Calu3 (cell line): Measurements from ENCODE around the gene HSPA1A. TPM values are rescaled to one million over a fixed set of nuclear protein-coding genes. Genes with fewer than 3 reads are reported as not detected.

Source experiments
- BruUV-seq: library from RNA; stranded (reverse); fragments of 400-500 nt; replicated peaks from 2 replicates; lab custom pipeline; 2021; lab: Mats Ljungman, UMichigan
- CTCF ChIA-PET: fragments of 300-600 bp; sonication (Branson Sonifier 250); formaldehyde crosslinking; loops from one replicate; lab custom pipeline; 2022; ENCODE audit warnings: antibody characterized with exemption; lab: Charles Lee
- DNase-seq: peaks from one replicate; pipeline ENCODE4 v3.0.0; 2022
- H3K27ac Mint-ChIP-seq: one replicate; pipeline ENCODE4 v1.8.0; 2022; ENCODE audit warnings: mixed read lengths; ENCODE audit not compliant: unreplicated experiment
- H3K27me3 Mint-ChIP-seq: one replicate; pipeline ENCODE4 v1.8.0; 2022; ENCODE audit warnings: mixed read lengths; ENCODE audit not compliant: unreplicated experiment
- H3K36me3 Mint-ChIP-seq: one replicate; pipeline ENCODE4 v1.8.0; 2022; ENCODE audit warnings: mild to moderate bottlenecking, moderate library complexity, mixed read lengths; ENCODE audit not compliant: insufficient read depth, unreplicated experiment
- H3K4me1 Mint-ChIP-seq: one replicate; pipeline ENCODE4 v1.8.0; 2022; ENCODE audit warnings: mild to moderate bottlenecking, low read depth, mixed read lengths; ENCODE audit not compliant: unreplicated experiment
- H3K4me3 Mint-ChIP-seq: one replicate; pipeline ENCODE4 v1.8.0; 2022; ENCODE audit warnings: mild to moderate bottlenecking, low read depth, moderate library complexity, mixed read lengths; ENCODE audit not compliant: unreplicated experiment
- H3K9me3 Mint-ChIP-seq: one replicate; pipeline ENCODE4 v1.8.0; 2022; ENCODE audit warnings: low read depth, mixed read lengths; ENCODE audit not compliant: unreplicated experiment
- intact Hi-C: fragments of 100-400 bp; cut with micrococcal nuclease; formaldehyde crosslinking; loops from one replicate; pipeline ENCODE4 v1.10.0; 2022; ENCODE audit not compliant: unreplicated experiment
- total RNA-seq: library from RNA; stranded (reverse); gene quantifications from 2 replicates; pipeline ENCODE4 v1.2.3, GENCODE V29; 2022
- TF ChIP-seq, protein P1 (sequence below): fragments of 200-600 bp; IDR thresholded peaks from one replicate; pipeline ENCODE4 v1.8.0; 2022; ENCODE audit warnings: antibody characterized with exemption; ENCODE audit not compliant: unreplicated experiment

The HSPA1A gene
- total RNA-seq, 1 experiment from 2014 or later, result 1,263 TPM

DNA sequence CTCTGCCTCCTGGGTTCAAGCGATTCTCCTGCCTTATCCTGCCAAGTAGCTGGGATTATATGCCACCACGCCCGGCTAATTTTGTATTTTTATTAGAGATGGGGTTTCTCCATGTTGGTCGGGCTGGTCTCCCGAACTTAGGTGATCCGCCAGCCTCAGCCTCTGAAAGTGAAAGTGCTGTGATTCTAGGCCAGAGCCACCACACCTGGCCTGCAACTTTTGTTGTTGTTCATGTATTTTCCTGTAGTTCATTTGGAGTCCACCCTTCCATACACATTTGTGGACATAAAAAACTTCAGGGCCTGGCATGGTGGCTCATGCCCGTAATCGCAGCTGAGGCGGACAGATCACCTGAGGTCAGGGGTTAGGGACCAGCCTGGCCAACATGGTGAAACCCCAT, 26.7 kb downstream of the HSPA1A start:
- BruUV-seq, result no TSS peak

DNA sequence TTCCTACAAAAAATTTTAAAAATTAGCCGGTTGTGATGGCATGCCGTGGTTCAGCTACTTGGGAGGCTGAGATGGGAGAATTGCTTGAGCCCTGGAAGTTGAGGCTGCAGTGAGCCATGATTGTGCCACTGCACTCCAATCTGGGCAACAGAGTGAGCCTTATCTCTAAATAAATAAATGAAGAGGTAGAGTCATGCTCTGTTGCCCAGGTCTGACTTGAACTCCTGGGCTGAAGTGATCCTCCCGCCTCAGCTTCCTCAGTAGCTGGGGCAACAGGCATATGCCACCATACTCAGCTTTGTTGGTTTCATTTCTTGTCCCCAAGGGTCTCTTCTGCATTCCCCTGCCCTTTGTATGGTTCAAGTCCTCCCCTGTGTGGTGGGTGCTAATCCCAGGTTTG, 29.2 kb downstream of the HSPA1A start:
- no peak overlapping the region for H3K4me3 Mint-ChIP-seq
- TF ChIP-seq, protein P1, sequence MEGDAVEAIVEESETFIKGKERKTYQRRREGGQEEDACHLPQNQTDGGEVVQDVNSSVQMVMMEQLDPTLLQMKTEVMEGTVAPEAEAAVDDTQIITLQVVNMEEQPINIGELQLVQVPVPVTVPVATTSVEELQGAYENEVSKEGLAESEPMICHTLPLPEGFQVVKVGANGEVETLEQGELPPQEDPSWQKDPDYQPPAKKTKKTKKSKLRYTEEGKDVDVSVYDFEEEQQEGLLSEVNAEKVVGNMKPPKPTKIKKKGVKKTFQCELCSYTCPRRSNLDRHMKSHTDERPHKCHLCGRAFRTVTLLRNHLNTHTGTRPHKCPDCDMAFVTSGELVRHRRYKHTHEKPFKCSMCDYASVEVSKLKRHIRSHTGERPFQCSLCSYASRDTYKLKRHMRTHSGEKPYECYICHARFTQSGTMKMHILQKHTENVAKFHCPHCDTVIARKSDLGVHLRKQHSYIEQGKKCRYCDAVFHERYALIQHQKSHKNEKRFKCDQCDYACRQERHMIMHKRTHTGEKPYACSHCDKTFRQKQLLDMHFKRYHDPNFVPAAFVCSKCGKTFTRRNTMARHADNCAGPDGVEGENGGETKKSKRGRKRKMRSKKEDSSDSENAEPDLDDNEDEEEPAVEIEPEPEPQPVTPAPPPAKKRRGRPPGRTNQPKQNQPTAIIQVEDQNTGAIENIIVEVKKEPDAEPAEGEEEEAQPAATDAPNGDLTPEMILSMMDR, result no peak
- no peaks in the 10 kb centered on the region for H3K9me3 Mint-ChIP-seq
- DNase-seq, result no peak
- H3K36me3 Mint-ChIP-seq, result peaks cover 61% of the 10 kb centered on the region
- peaks cover 6% of the 10 kb centered on the region for H3K4me1 Mint-ChIP-seq
- CTCF ChIA-PET, result interaction anchor here (0.6 kb wide), 2 partner anchors 30 to 90 kb away, joined by 4 to 8 read pairs; no protein-coding TSS in a partner anchor
- intact Hi-C loops, result no loop called here
- no TSS peak for BruUV-seq
- no peak overlapping the region for H3K27ac Mint-ChIP-seq
- no peaks in the 10 kb centered on the region for H3K27me3 Mint-ChIP-seq

More for the DNA sequence above, 26.7 kb downstream of the HSPA1A start:
- Mint-ChIP-seq H3K4me1 (peaks cover 22% of the 10 kb centered on the region), H3K27ac (no peak overlapping the region), H3K36me3 (peaks cover 86% of the 10 kb centered on the region), H3K27me3 (no peaks in the 10 kb centered on the region), H3K9me3 (no peaks in the 10 kb centered on the region), H3K4me3 (no peak overlapping the region)
- CTCF ChIA-PET, result interaction anchor here (1.1 kb wide), 1 partner anchor 67 kb away, joined by 3 read pairs; no protein-coding TSS in a partner anchor
- TF ChIP-seq, protein P1, result no peak
- intact Hi-C loops, result no loop called here
- DNase-seq, result no peak

DNA sequence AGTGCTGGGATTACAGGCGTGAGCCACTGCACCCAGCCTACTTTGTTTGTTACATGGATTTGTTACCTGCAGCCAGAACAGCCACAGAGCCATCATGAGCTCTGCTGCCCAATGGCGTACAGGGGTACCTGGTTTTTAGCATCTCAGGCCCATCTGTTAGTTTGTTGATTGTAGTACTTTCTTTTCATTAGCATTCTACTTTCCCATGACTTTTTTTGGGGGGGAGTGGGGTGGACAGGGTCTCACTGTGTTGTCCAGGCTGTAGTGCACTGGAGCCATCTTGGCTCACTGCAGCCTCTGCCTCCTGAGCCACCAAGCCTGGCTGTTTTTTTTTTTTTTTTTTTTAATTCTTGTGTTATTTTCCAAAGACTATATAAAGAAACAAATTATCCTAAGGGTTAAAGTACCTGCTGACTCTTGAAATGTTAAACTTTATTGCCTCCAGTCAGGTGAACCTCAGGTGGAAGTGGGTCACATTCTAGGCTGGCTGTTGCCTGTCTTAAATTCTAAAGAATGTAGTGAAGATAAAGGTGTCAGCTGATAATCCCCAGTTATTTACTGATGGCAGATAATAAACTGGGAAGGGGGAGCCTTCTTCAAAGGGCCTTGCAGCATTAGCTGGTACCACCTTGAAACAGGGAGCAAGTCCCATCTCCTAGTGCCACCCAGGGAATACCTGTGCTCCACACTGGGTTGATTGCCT, 32.1 kb downstream of the HSPA1A start:
- CTCF ChIA-PET, result interaction anchor here (0.7 kb wide), 1 partner anchor 17 kb away, joined by 4 read pairs; no protein-coding TSS in a partner anchor
- TF ChIP-seq, protein P1, result no peak
- Mint-ChIP-seq H3K36me3 (peaks cover 40% of the 10 kb centered on the region), H3K9me3 (no peaks in the 10 kb centered on the region), H3K4me3 (no peak overlapping the region), H3K27ac (no peak overlapping the region), H3K27me3 (no peaks in the 10 kb centered on the region), H3K4me1 (peaks cover 13% of the 10 kb centered on the region)
- DNase-seq, result no peak
- intact Hi-C loops, result no loop called here
- no TSS peak for BruUV-seq

DNA sequence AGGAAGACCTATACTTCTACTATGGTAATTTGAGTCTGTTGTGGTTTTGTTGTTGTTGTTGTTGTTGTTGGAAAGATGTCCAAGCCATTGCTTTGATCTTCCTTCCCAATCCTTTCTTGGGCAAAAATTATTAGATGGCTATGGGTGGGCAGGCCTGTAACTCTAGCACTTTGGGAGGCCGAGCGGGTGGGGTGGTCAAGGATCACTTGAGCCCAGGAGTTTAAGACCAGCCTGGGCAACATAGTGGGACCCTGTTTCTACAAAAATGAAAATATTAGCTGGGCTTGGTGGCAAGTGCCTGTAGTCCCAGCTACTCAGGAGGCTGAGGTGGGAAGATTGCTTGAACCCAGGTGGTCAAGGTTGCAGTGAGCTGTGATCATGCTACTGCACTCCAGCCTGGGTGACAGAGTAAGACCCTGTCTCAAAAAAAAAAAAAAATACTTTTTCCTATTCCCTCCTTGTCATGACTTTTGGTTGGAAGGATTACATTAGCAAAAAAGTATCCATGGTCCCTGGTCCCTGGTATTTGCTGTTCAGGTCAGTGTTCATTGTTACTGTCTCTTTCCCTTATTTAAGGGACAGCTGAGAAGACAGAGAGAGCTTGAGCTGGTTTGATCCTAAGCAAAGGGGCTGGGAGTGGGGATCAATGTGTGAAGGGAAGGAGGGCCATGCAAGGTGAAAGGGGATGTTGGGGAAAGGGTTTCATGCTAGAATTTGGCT, 35.6 kb downstream of the HSPA1A start:
- intact Hi-C loops, result no loop called here
- no peak overlapping the region for H3K4me3 Mint-ChIP-seq
- no TSS peak for BruUV-seq
- no peak overlapping the region for H3K27ac Mint-ChIP-seq
- TF ChIP-seq, protein P1, result no peak
- CTCF ChIA-PET, result no interaction called here
- no peaks in the 10 kb centered on the region for H3K27me3 Mint-ChIP-seq
- peaks cover 15% of the 10 kb centered on the region for H3K36me3 Mint-ChIP-seq
- H3K9me3 Mint-ChIP-seq, result no peaks in the 10 kb centered on the region
- peaks cover 12% of the 10 kb centered on the region for H3K4me1 Mint-ChIP-seq
- no peak for DNase-seq
